ENCODE measurements around the gene BIN2. TPM values are rescaled to one million over a fixed set of nuclear protein-coding genes. Genes with fewer than 3 reads are reported as not detected.

Gene BIN2
- not detected in 2 replicates for total RNA-seq

DNA sequence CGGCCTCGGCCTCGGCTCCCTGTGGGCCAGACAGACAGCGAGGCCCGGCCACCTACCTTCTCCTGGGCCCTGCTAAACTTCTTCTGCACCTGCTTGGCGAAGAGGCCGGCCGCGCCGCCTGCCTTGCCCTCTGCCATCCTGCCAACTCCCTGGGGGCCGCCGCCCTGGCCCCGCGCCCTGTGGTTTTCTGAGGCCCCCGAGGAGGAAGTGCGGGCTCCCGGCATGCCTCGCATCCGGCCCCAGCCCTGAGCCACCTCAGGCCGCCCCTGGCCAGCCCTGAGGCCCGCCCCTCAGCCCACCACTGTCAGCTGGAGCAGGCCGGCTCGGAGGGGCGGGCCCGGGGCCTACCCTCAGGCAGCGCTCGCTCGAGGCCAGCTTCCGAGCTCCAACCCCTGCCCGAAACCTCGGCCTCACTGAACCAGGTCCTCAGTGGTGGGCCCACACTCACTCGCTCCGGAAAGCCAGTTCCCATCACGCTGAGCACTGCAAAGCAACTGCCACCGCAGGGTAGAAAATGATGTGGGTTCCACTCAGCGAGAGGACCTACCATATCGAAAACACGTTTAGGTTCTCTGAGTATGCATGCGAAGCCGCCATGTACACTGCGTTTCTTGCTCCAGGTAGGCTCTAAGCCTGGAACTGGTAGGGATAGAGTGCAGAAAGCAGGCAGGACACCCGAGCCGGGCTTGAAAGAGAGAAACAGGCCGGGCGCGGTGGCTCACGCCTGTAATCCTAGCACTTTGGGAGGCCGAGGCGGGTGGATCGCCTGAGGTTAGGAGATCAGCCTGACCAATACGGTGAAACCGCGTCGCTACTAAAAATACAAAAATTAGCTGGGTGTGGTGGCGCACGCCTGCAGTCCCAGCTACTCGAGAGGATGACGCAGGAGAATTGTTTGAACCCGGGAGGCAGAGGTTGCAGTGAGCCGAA lies at the start of gene BIN2:
Gene BIN2, minus strand, starts transcription at position 209 of the 930 bp plus-strand sequence. Its CDS starts 72 bp downstream, at position 137.

GRCh38 chr12:51346581-51346980 lies 22.6 kb upstream of the BIN2 start, which contains the start of gene CELA1:
Gene CELA1 (minus strand): TSS chr12:51346679. CDS start chr12:51346638, 41 bp downstream.

DNA sequence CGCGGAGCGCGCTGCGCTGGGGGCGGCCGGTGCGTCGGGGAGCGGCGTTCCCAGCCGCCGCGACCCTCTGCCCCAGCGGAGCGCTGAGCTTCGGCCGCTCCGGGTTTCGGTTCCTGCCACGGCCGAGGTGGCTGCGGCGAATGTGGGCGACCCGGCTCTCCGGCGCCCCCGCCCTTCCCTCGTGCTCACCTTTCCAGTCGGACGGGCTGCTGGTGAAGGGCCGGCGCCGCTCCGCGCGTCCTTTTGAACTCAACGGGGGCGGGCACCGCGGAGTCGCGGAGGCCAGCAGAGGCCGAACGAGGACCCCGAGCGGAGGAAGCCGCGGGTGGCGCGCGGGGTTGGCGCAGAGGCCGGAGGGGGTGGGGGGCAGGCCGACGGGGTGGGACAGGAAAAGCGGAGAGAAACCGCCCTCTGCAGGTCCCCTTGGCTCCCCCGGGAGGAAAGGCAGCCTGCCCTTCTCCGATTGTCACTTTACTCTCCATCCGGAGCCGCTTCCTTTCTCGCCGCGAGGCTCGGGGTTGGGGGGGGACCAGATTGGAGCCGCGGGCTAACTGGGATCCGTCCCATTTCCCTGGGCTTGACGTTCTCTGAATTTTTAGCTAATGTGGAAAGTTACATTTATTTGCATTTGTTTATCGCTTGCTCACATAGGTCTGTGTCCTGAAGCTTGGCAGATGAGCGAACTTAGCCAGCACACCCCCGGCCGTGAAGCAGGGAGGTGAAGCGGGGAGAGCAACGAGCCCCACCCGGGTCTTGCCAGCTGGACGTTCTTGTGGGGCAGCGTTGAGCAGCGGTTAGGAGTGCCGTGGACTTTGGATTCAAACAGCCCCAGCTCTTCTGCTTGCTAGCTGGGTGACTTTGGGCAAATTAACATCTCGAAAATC lies 53.7 kb downstream of the BIN2 start, which contains the start of gene SMAGP:
Gene SMAGP, minus strand, starts transcription at position 349 of the 884 bp plus-strand sequence. CDS start 1,137 bp downstream, outside the sequence.

GRCh38 chr12:51238510-51239334 lies 85.3 kb downstream of the BIN2 start, which contains the start of gene DAZAP2:
Gene DAZAP2 (plus strand): TSS chr12:51238826. CDS start chr12:51238908, 82 bp downstream.

Other genes with a start within 250 kb of the BIN2 start
- 13.1 and 15.9 TPM in 2 replicates for gene CSRNP2, start 240.6 kb downstream of the BIN2 start, total RNA-seq
- 7.9 and 8.6 TPM in 2 replicates for gene TFCP2, start 151.0 kb downstream of the BIN2 start, total RNA-seq
- 1.4 and 1.5 TPM in 2 replicates for gene POU6F1, start 106.1 kb downstream of the BIN2 start, total RNA-seq
- gene DAZAP2, start 85.3 kb downstream of the BIN2 start, total RNA-seq = 222 and 249 TPM in 2 replicates
- 9.9 and 24.7 TPM in 2 replicates for gene SMAGP, start 53.8 kb downstream of the BIN2 start, total RNA-seq
- gene CELA1, start 22.5 kb upstream of the BIN2 start, total RNA-seq = not detected in 2 replicates
- gene GALNT6, start 67.2 kb upstream of the BIN2 start, total RNA-seq = 3.4 and 5.0 TPM in 2 replicates
- gene SLC4A8, start 100.7 kb upstream of the BIN2 start, total RNA-seq = 0.49 TPM in 1 of 2 replicates, not detected in the other

Data from cardiac atrium fibroblast (primary cell).